ENCODE results near the gene GGT6. TPM values are rescaled to one million over a fixed set of nuclear protein-coding genes. Genes with fewer than 3 reads are reported as not detected.

GGT6 gene
- total RNA-seq, 3 donors from 2014 or later: 12.8 to 33.8 TPM; not detected in 1

DNA sequence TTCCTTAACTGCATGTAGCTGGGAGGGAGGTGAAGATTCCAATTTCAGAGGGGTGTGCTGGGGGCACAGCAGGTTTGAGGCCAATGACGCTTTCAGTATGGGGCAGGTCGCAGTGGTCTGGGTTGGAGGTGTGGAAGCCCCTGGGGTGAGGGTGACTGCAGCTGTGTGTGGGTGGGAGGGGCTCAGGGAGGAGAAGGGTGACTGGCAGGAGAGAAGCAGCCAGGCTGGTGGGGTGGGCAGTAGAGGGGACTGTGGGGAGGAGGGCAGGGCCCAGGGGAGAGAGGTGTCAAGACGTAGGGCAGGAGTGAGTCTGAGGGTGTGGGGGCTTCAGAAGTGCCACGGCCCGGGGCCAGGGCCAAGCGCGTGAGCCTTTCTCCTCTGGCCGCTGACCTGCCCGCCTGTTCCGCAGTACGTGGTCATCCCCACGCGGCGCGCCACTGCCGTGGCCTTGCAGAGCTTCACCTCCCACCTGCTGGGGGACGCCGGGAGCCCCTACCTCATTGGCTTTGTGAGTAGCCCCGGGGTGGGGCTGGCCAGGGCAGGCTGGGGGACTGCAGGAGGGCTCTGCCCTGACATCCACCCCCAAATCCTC, 24.6 kb downstream of the GGT6 start:
- intact Hi-C loops (cut with DNase I; ENCODE audit: low total_unique reads): no loop called here
- Histone ChIP-seq H3K4me3 (peak overlapping the region in 1 of 3 donors; percentile 54), H3K27ac (peak overlapping the region; percentile 40 to 90), H3K36me3 (no peaks in the 10 kb centered on the region), H3K27me3 (no peaks in the 10 kb centered on the region), H3K4me1 (peaks cover 24 to 29% of the 10 kb centered on the region in 2 donors), H3K9me3 (no peaks in the 10 kb centered on the region)
- no peak for DNase-seq (ENCODE audit: low spot score in 2 of 2)
- TF ChIP-seq, protein P1, sequence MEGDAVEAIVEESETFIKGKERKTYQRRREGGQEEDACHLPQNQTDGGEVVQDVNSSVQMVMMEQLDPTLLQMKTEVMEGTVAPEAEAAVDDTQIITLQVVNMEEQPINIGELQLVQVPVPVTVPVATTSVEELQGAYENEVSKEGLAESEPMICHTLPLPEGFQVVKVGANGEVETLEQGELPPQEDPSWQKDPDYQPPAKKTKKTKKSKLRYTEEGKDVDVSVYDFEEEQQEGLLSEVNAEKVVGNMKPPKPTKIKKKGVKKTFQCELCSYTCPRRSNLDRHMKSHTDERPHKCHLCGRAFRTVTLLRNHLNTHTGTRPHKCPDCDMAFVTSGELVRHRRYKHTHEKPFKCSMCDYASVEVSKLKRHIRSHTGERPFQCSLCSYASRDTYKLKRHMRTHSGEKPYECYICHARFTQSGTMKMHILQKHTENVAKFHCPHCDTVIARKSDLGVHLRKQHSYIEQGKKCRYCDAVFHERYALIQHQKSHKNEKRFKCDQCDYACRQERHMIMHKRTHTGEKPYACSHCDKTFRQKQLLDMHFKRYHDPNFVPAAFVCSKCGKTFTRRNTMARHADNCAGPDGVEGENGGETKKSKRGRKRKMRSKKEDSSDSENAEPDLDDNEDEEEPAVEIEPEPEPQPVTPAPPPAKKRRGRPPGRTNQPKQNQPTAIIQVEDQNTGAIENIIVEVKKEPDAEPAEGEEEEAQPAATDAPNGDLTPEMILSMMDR (IDR thresholded peaks at IDR 0.05): no peak
- TF ChIP-seq POLR2AphosphoS5 (IDR thresholded peaks at IDR 0.05): no peak

DNA sequence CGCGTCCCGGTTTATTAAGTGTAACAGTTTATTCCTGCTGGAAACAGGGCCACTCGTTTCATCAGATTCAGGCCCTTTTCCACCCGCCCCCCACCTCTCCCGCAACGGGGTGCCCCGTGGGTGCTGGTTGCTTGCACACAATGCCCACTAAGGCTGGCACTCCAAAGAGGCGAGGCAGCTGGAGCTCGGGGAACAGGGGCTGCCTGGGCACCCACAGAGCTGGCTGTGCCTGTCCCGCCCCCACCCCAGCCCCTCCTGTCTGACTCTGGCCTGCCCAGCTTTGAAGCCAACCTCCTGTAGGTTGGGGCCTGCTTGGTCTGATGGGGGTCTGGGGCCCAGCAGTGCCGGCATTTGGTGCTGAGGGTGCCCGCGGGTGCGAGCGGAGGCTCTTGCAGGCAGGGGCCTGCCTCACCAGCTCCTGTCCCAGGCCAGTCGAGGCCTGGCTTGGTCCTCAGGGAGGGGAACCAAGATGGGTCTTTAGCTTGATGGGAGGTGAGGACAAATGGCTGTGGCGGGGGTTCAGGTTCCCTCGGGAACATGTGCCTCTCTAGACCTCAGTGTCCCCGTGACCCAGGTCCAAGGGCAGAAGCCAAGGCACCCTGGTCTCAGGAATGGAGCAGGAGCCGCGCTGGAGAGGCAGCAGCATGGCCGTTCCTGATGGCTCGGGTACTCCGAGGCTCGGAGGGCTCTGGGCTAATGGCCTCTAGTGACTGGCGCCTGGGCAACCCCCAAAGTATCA, 25.3 kb downstream of the GGT6 start:
- no peaks in the 10 kb centered on the region for H3K36me3 ChIP-seq
- H3K4me1 ChIP-seq: peaks cover 24 to 29% of the 10 kb centered on the region in 2 donors
- intact Hi-C loops (cut with DNase I; ENCODE audit: low total_unique reads): no loop called here

DNA sequence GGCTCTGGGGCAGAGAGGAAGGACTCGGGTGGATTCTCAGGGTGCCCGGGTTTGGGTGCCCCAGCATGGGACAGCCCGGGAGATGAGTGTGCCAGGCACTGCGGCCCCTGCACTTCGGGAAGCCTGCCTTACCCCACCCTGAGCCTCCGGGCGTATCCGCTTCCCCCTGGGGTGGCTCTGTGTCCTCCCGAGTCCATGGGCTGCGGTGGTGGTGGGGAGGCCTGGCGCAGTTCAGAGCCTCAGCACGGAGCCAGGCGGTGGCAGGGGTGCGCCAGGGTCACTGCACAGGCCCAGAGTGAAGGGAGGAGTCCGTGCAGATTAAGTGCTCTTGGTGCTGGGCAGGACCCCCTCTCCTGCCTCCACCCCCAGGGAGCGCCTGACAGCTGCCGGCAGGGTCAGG, 25.9 kb downstream of the GGT6 start:
- Histone ChIP-seq H3K27me3 (no peaks in the 10 kb centered on the region), H3K27ac (peak overlapping the region; percentile 4 to 90), H3K9me3 (no peaks in the 10 kb centered on the region), H3K36me3 (no peaks in the 10 kb centered on the region), H3K4me3 (peak overlapping the region in 1 of 3 donors; percentile 19), H3K4me1 (peaks cover 24 to 29% of the 10 kb centered on the region in 2 donors)
- intact Hi-C loops (cut with DNase I; ENCODE audit: low total_unique reads): no loop called here
- DNase-seq (ENCODE audit: low spot score in 2 of 2): no peak
- TF ChIP-seq POLR2A (IDR thresholded peaks at IDR 0.05): no peak
- TF ChIP-seq POLR2AphosphoS5 (IDR thresholded peaks at IDR 0.05): no peak
- TF ChIP-seq, protein P1 (IDR thresholded peaks at IDR 0.05): no peak

More for the DNA sequence above, 25.3 kb downstream of the GGT6 start:
- H3K27me3 ChIP-seq: no peaks in the 10 kb centered on the region
- H3K4me3 ChIP-seq: no peak overlapping the region
- H3K9me3 ChIP-seq: no peaks in the 10 kb centered on the region
- no peak for DNase-seq (ENCODE audit: low spot score in 2 of 2)
- TF ChIP-seq POLR2A (IDR thresholded peaks at IDR 0.05): no peak
- TF ChIP-seq, protein P1 (IDR thresholded peaks at IDR 0.05): no peak
- TF ChIP-seq POLR2AphosphoS5 (IDR thresholded peaks at IDR 0.05): no peak
- H3K27ac ChIP-seq: peak overlapping the region; percentile 40 to 90

DNA sequence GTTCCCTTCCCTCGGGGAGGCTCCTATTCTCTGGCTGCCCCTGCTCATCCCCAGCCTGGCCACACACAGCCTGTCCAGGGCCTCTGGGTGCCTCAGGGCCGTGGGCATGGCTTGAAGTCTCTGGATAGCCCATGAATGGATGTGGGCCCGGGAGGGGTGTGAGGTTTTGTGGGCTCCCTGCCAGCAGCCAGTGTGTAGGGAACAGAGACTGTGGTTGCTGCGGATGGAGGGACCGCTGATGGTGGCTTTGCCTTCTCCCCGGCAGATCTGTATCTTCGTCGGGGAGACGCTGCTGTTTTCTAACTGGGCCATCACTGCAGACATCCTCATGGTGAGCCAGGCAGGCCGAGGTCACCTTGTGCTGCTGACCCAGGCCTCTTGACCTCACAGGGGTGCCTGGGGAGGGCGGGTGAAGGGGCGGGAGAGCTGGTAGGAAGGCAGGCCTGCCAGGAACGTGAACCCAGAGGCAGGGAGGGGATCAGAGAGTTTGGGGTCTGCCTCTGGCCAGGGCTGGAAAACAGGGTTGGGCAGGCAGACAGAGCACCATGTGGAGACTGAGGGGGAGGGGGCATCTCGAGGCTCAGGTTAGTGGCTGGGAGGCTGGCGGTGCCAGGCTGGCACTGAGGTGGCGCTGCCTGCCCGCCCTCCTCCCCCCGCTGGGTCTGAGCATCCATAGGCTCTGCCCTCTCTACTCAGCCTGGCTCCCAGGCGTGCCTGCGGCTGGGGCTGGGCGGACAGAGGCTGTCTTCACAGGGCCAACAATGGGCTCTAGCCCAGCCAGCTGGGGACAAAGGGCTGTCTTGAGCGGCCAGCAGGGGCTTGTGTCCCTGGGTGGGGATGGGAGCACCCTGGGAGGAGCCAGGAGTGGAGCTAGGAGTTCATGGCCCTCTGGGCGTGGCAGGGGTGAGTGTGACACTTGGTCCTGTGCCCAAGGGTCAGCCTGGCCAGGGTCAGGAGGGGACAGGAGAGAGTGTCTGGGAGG, 26.6 kb downstream of the GGT6 start:
- peak overlapping the region; percentile 4 to 90 for H3K27ac ChIP-seq
- peak overlapping the region in 1 of 3 donors; percentile 19 for H3K4me3 ChIP-seq
- no peak for DNase-seq (ENCODE audit: low spot score in 2 of 2)
- TF ChIP-seq, protein P1 (IDR thresholded peaks at IDR 0.05): no peak
- TF ChIP-seq POLR2A (IDR thresholded peaks at IDR 0.05) (no peak), POLR2AphosphoS5 (IDR thresholded peaks at IDR 0.05) (no peak)
- H3K9me3 ChIP-seq: no peaks in the 10 kb centered on the region
- peaks cover 24 to 27% of the 10 kb centered on the region in 2 donors for H3K4me1 ChIP-seq
- no peaks in the 10 kb centered on the region for H3K36me3 ChIP-seq
- intact Hi-C loops (cut with DNase I; ENCODE audit: low total_unique reads): no loop called here
- no peaks in the 10 kb centered on the region for H3K27me3 ChIP-seq
